Activated CD8-positive, alpha-beta T cell treated with anti-CD3 and anti-CD28 coated beads for 36 hours (primary cell): ENCODE results near the gene TDP1. TPM values are rescaled to one million over a fixed set of nuclear protein-coding genes. Genes with fewer than 3 reads are reported as not detected.

Experiments
- ATAC-seq: fragments of 200-7000 bp; cut with Tn5 transposase; one replicate; pipeline ENCODE4 v1.10.0; 2021; ENCODE audit warnings: mild to moderate bottlenecking, moderate library complexity
- CTCF ChIA-PET: fragments of 350-600 bp; sonication (Branson Sonifier 250); formaldehyde crosslinking; loops from one replicate; lab custom pipeline; 2021; ENCODE audit warnings: antibody characterized with exemption; lab: Charles Lee
- POLR2A ChIA-PET: fragments of 350-600 bp; sonication (Branson Sonifier 250); formaldehyde crosslinking; loops from one replicate; lab custom pipeline; 2021; ENCODE audit warnings: antibody characterized with exemption; lab: Charles Lee
- DNase-seq: peaks from one replicate; pipeline ENCODE4 v3.0.0-alpha.2; 2020
- H3K27ac Mint-ChIP-seq: one replicate; pipeline ENCODE4 v1.8.0; 2021; ENCODE audit warnings: mild to moderate bottlenecking, mixed read lengths
- H3K27me3 Mint-ChIP-seq: one replicate; pipeline ENCODE4 v1.8.0; 2021; ENCODE audit warnings: mixed read lengths
- H3K36me3 Mint-ChIP-seq: one replicate; pipeline ENCODE4 v1.8.0; 2021; ENCODE audit warnings: low read depth, mixed read lengths
- H3K4me1 Mint-ChIP-seq: one replicate; pipeline ENCODE4 v1.8.0; 2021; ENCODE audit warnings: low read depth, mixed read lengths
- H3K4me3 Mint-ChIP-seq: one replicate; pipeline ENCODE4 v1.8.0; 2021; ENCODE audit warnings: mild to moderate bottlenecking, moderate library complexity, mixed read lengths
- H3K9me3 Mint-ChIP-seq: one replicate; pipeline ENCODE4 v1.8.0; 2021; ENCODE audit warnings: mixed read lengths
- CTCF ChIP-seq: fragments of 200-600 bp; IDR thresholded peaks from one replicate; pipeline ENCODE4 v1.8.0; 2022; ENCODE audit warnings: antibody characterized with exemption, mild to moderate bottlenecking
- intact Hi-C: fragments of 100-400 bp; cut with micrococcal nuclease; formaldehyde crosslinking; loops from one replicate; pipeline ENCODE4 v1.10.0; 2022
- total RNA-seq, 2 experiments: library from RNA; stranded (reverse); gene quantifications; one replicate each; pipeline ENCODE4 v1.2.3, GENCODE V29; 2021

The TDP1 gene
- total RNA-seq, 2 experiments from 2014 or later, result 97.2 to 103 TPM

- no peak for TF ChIP-seq CTCF
Measured at GRCh38 chr14:89988787-89989186, 33.1 kb downstream of the TDP1 start.

DNA sequence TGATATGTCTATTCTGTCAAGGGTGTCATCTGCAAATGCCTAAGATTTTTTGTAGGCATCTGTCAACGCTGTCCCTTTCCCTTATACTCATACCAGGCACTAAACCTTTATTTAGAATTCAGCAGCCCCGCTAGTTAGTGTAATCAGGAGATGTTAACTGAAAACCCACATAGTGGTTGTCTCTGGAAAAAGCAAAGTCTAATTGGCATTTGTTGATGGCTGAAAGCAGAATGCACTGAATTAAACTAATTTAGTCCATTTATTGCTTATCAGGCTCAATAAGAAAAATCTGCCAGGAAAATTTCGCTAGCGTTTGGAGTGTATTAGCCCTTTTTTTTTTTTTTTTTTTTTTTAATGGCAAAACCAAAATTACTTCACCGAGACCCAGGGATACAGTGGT is 34.5 kb downstream of the TDP1 start:
- CTCF ChIA-PET, result no interaction called here

More at GRCh38 chr14:89988787-89989186, 33.1 kb downstream of the TDP1 start:
- H3K9me3 Mint-ChIP-seq, result no peaks in the 10 kb centered on the region
- H3K27ac Mint-ChIP-seq, result no peak overlapping the region
- H3K27me3 Mint-ChIP-seq, result no peaks in the 10 kb centered on the region
- H3K4me3 Mint-ChIP-seq, result no peak overlapping the region
- intact Hi-C loops, result no loop called here
- DNase-seq (no peak), ATAC-seq (no peak)
- H3K4me1 Mint-ChIP-seq, result no peaks in the 10 kb centered on the region
- peaks cover 57% of the 10 kb centered on the region for H3K36me3 Mint-ChIP-seq
- POLR2A ChIA-PET, result interaction anchor here (1.0 kb wide), 1 partner anchor 14 kb away, joined by 3 read pairs; no protein-coding TSS in a partner anchor
- CTCF ChIA-PET, result interaction anchor here (1.2 to 3.2 kb wide), 2 partner anchors 15 to 53 kb away, joined by 3 to 16 read pairs; no protein-coding TSS in a partner anchor

DNA sequence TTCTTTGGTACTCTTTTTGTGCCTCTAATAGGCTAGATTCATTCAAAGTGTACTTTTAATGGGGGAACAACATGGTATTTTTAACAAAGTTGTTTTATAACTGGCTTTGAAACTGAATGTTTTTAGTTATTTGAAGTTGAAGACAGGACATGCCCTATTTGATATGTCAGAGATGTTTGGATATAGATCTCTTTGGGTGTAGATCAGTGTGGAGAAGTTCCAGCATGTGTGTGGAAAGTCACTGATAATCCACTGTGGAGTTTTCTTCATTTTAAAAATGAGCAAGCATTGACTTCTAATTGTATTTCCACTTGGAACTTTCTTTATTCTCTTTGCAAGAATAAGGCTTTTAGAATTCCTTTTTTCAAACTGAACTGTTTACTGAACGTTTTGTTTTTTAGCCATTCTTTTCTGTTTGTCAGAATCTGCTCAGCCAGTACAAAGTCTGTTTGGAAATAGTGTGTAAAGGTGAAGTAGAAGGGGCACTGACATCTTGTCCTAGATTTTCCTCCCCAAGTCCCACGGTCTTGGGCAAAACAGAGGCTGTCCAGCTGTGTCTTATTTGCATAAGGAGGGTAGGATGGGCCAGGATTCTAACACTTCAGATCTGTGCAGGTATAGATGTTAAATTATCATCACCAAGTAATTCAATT is 35.0 kb downstream of the TDP1 start:
- Mint-ChIP-seq H3K27ac (no peak overlapping the region), H3K4me3 (no peak overlapping the region), H3K27me3 (no peaks in the 10 kb centered on the region), H3K9me3 (no peaks in the 10 kb centered on the region), H3K4me1 (no peaks in the 10 kb centered on the region), H3K36me3 (peaks cover 59% of the 10 kb centered on the region)
- ATAC-seq (no peak), DNase-seq (no peak)
- intact Hi-C loops, result no loop called here
- CTCF ChIA-PET, result no interaction called here
- TF ChIP-seq CTCF, result no peak
- POLR2A ChIA-PET, result interaction anchor here (0.6 kb wide), 1 partner anchor 28 kb away, joined by 3 read pairs; no protein-coding TSS in a partner anchor

More for the DNA sequence above, 34.5 kb downstream of the TDP1 start:
- Mint-ChIP-seq H3K27ac (no peak overlapping the region), H3K27me3 (no peaks in the 10 kb centered on the region), H3K36me3 (peaks cover 57% of the 10 kb centered on the region), H3K4me1 (no peaks in the 10 kb centered on the region), H3K4me3 (no peak overlapping the region), H3K9me3 (no peaks in the 10 kb centered on the region)
- intact Hi-C loops, result no loop called here
- no peak for TF ChIP-seq CTCF
- DNase-seq (no peak), ATAC-seq (no peak)
- POLR2A ChIA-PET, result interaction anchor here (0.7 kb wide), 1 partner anchor 31 kb away, joined by 4 read pairs; no protein-coding TSS in a partner anchor

DNA sequence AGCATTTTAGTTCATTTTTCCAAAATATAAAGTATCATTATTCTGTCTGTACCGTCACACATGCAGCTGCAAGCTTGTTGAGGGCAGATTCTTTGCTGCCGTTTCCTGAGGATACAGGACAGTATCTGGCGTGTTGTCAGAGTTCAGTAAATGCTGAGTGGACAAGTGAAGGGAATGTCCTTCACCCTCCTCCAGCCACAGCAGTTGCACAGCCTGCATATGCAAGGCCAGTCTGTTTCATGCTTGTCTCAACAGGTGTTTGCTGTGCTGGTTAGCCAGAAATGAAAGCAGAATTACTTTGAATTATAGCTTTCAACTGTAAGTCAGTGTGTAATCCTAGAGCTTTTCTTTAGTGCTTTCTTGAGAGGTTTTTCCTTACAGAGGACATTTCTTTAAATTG is 36.5 kb downstream of the TDP1 start:
- no peak overlapping the region for H3K27ac Mint-ChIP-seq
- H3K4me1 Mint-ChIP-seq, result no peaks in the 10 kb centered on the region
- H3K4me3 Mint-ChIP-seq, result no peak overlapping the region
- DNase-seq (no peak), ATAC-seq (no peak)
- no peak for TF ChIP-seq CTCF
- peaks cover 57% of the 10 kb centered on the region for H3K36me3 Mint-ChIP-seq
- no peaks in the 10 kb centered on the region for H3K27me3 Mint-ChIP-seq
- no peaks in the 10 kb centered on the region for H3K9me3 Mint-ChIP-seq
- intact Hi-C loops, result no loop called here
- CTCF ChIA-PET, result interaction anchor here (1.7 kb wide), 1 partner anchor 19 kb away, joined by 8 read pairs; no protein-coding TSS in a partner anchor
- POLR2A ChIA-PET, result no interaction called here

GRCh38 chr14:89996963-89997362 is 41.2 kb downstream of the TDP1 start:
- no peak for ATAC-seq
- no peak for TF ChIP-seq CTCF
- ChIA-PET POLR2A (no interaction called here), CTCF (interaction anchor here (1.3 kb wide), 1 partner anchor 13 kb away, joined by 3 read pairs; no protein-coding TSS in a partner anchor)
- H3K27ac Mint-ChIP-seq, result no peak overlapping the region
- H3K36me3 Mint-ChIP-seq, result peaks cover 59% of the 10 kb centered on the region
- H3K4me3 Mint-ChIP-seq, result no peak overlapping the region
- H3K27me3 Mint-ChIP-seq, result no peaks in the 10 kb centered on the region
- no peaks in the 10 kb centered on the region for H3K9me3 Mint-ChIP-seq
- DNase-seq, result no peak
- no peaks in the 10 kb centered on the region for H3K4me1 Mint-ChIP-seq
- intact Hi-C loops, result no loop called here
